ENCODE data around the gene MEMO1.

MEMO1 gene

DNA sequence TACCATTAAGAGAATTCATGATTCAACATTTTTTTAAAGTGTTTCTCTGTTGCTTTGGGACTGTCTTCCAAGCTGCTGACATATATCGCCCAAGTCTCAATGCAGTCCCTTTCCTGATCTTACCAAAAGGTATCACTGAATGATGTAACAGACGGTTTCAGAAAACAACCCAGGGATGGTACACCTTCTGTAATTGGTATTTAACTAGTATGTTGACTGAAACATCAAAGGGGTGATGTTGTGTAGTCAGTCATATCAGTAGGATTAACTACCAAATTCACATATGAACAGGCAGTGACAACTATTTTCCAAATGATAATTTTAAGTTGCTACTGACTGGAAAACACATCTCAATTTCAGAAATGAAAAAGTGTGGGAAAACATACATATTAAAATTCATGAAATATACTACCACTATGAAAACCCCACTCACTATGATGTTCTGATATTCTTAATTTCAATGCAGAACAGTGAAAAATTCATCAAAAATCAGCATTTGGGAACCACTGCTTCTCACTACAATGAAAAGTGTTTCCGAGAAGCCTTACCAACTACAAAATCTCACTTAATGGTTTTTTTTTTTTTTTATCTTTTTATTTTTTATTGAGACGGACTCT lies 59.8 kb downstream of the MEMO1 start:
- Histone ChIP-seq H3K4me3 (replicated peaks; ENCODE audit: low read depth, low read length) (no peak overlapping the region), H3K27me3 (replicated peaks; ENCODE audit: control insufficient read depth, insufficient read depth, low read length) (no peaks in the 10 kb centered on the region), H3K36me3 (ENCODE audit: control insufficient read depth, insufficient read depth, low read length) (no peaks in the 10 kb centered on the region)
- peak; percentile 25 for DNase-seq (ENCODE audit: extremely low read depth, insufficient read length)
- TF ChIP-seq, protein P1, sequence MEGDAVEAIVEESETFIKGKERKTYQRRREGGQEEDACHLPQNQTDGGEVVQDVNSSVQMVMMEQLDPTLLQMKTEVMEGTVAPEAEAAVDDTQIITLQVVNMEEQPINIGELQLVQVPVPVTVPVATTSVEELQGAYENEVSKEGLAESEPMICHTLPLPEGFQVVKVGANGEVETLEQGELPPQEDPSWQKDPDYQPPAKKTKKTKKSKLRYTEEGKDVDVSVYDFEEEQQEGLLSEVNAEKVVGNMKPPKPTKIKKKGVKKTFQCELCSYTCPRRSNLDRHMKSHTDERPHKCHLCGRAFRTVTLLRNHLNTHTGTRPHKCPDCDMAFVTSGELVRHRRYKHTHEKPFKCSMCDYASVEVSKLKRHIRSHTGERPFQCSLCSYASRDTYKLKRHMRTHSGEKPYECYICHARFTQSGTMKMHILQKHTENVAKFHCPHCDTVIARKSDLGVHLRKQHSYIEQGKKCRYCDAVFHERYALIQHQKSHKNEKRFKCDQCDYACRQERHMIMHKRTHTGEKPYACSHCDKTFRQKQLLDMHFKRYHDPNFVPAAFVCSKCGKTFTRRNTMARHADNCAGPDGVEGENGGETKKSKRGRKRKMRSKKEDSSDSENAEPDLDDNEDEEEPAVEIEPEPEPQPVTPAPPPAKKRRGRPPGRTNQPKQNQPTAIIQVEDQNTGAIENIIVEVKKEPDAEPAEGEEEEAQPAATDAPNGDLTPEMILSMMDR (IDR thresholded peaks at IDR 0.05; ENCODE audit: insufficient read depth, low read length, poor library complexity, severe bottlenecking): no peak

- TF ChIP-seq, protein P1 (IDR thresholded peaks at IDR 0.05; ENCODE audit: insufficient read depth, low read length, poor library complexity, severe bottlenecking): no peak
- Histone ChIP-seq H3K36me3 (ENCODE audit: control insufficient read depth, insufficient read depth, low read length) (no peaks in the 10 kb centered on the region), H3K4me3 (replicated peaks; ENCODE audit: low read depth, low read length) (no peak overlapping the region), H3K27me3 (replicated peaks; ENCODE audit: control insufficient read depth, insufficient read depth, low read length) (no peaks in the 10 kb centered on the region)
- no peak for DNase-seq (ENCODE audit: extremely low read depth, insufficient read length)
Measured at GRCh38 chr2:31947871-31948270, 62.9 kb downstream of the MEMO1 start.

GRCh38 chr2:31946838-31947237 lies 64.0 kb downstream of the MEMO1 start:
- H3K27me3 ChIP-seq (replicated peaks; ENCODE audit: control insufficient read depth, insufficient read depth, low read length): no peaks in the 10 kb centered on the region
- no peak for DNase-seq (ENCODE audit: extremely low read depth, insufficient read length)
- no peak overlapping the region for H3K4me3 ChIP-seq (replicated peaks; ENCODE audit: low read depth, low read length)
- no peaks in the 10 kb centered on the region; the same call in 1 of the 2 replicates for H3K36me3 ChIP-seq (ENCODE audit: control insufficient read depth, insufficient read depth, low read length)
- TF ChIP-seq, protein P1 (IDR thresholded peaks at IDR 0.05; ENCODE audit: insufficient read depth, low read length, poor library complexity, severe bottlenecking): no peak

DNA sequence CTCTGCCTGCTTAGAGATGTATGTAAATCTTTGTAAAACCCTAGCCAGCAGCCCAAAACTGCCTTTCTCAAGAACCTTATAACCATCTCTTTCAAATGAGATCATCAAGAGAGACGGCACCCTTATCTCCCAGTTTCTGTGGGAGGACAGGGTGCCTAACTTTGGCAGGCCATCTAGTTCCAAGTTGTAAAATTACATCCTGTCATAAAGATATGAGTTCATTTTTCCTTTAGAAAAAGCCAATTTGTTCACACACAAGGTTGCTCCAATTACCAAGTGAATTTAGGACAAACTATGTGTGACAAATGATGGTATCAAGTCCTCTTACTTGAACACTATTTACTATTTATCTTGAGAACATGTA lies 65.3 kb downstream of the MEMO1 start:
- Histone ChIP-seq H3K27me3 (replicated peaks; ENCODE audit: control insufficient read depth, insufficient read depth, low read length) (no peaks in the 10 kb centered on the region), H3K36me3 (ENCODE audit: control insufficient read depth, insufficient read depth, low read length) (no peaks in the 10 kb centered on the region; the same call in 1 of the 2 replicates), H3K4me3 (replicated peaks; ENCODE audit: low read depth, low read length) (no peak overlapping the region)
- TF ChIP-seq, protein P1 (IDR thresholded peaks at IDR 0.05; ENCODE audit: insufficient read depth, low read length, poor library complexity, severe bottlenecking): no peak
- DNase-seq (ENCODE audit: extremely low read depth, insufficient read length): no peak

DNA sequence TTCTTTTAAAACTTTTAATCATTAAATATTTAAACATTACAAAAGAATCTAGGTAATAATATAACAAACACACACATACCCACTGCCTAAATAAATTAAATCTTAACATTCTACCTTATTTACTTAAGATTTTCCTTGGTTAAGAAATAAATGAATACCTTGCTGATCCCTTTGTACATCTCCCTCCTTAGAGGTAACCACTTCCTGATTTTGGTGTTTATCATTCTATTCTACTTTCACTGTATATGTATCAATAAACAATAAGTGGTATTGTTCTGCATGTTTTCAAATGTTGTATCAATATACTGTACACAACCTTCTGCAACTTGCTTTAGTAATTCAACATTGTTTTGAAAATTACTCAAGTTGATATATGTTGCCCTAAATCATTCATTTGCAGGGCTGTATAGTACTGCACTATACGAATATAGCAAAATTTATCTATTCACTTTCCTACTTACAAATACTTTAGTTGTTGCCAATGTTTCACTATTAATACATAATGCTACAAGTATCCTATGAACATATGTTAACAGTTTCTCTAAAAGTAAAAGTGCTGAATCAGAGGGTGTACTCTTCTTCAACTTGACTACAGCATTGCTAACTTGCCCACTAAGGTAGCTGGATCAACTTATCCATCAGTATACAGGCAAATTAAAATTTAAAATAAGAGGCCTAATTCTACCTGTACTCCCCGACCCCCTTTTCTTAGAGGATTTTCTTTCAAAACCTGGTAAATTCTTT lies 65.8 kb downstream of the MEMO1 start:
- H3K4me3 ChIP-seq (replicated peaks; ENCODE audit: low read depth, low read length): no peak overlapping the region
- TF ChIP-seq, protein P1 (IDR thresholded peaks at IDR 0.05; ENCODE audit: insufficient read depth, low read length, poor library complexity, severe bottlenecking): no peak
- DNase-seq (ENCODE audit: extremely low read depth, insufficient read length): no peak
- no peaks in the 10 kb centered on the region for H3K27me3 ChIP-seq (replicated peaks; ENCODE audit: control insufficient read depth, insufficient read depth, low read length)
- H3K36me3 ChIP-seq (ENCODE audit: control insufficient read depth, insufficient read depth, low read length): no peaks in the 10 kb centered on the region; the same call in 1 of the 2 replicates
